CD4-positive, alpha-beta T cell (primary cell): ENCODE measurements around the gene SLC5A2. TPM values are rescaled to one million over a fixed set of nuclear protein-coding genes. Genes with fewer than 3 reads are reported as not detected.
"Not testable (repeated sequence)": the region's sequence is repeated elsewhere in the genome, so short reads cannot be mapped to it uniquely, and the experiment has no call there.

Experiments used
- ATAC-seq: fragments of 200-7000 bp; cut with Tn5 transposase; one replicate; pipeline ENCODE4 v1.10.0; 2022; ENCODE audit warnings: mild to moderate bottlenecking; ENCODE audit not compliant: poor library complexity
- CTCF ChIA-PET: fragments of 350-600 bp; sonication (Branson Sonifier 250); formaldehyde crosslinking; loops from one replicate; lab custom pipeline; 2021; ENCODE audit warnings: antibody characterized with exemption, inconsistent platforms; lab: Charles Lee
- POLR2A ChIA-PET: fragments of 350-600 bp; sonication (Branson Sonifier 250); formaldehyde crosslinking; loops from one replicate; lab custom pipeline; 2021; ENCODE audit warnings: antibody characterized with exemption, inconsistent platforms; lab: Charles Lee
- DNase-seq, 14 experiments: peaks; one replicate each; pipeline ENCODE4 v3.0.0-alpha.2; 2013 to 2020; ENCODE audit warnings: mixed read lengths in 2 of 14
- H3K27ac ChIP-seq, 2 donors: one replicate each; pipeline versions ENCODE4 v1.5.1 to v1.7.0; 2013; ENCODE audit warnings: low read length in 2 of 2, low read depth in 1 of 2, mild to moderate bottlenecking in 1 of 2
- H3K27me3 ChIP-seq, 2 experiments: 1 replicate in 1 of 2; 2 replicates in 1 of 2; pipeline versions ENCODE4 v1.6.1 to v1.7.0; 2013; ENCODE audit warnings: low read length in 2 of 2, control low read depth in 1 of 2, mild to moderate bottlenecking in 1 of 2, moderate library complexity in 1 of 2; ENCODE audit not compliant: insufficient read depth in 2 of 2, control insufficient read depth in 1 of 2
- H3K36me3 ChIP-seq: one replicate; pipeline ENCODE4 v1.6.1; 2013; ENCODE audit warnings: low read length, control low read depth; ENCODE audit not compliant: insufficient read depth
- H3K4me1 ChIP-seq: one replicate; pipeline ENCODE4 v1.6.1; 2013; ENCODE audit warnings: low read length, control low read depth; ENCODE audit not compliant: insufficient read depth
- H3K4me3 ChIP-seq: one replicate; pipeline ENCODE4 v1.5.1; 2013; ENCODE audit warnings: mild to moderate bottlenecking, low read length, moderate library complexity
- H3K9me3 ChIP-seq, 2 experiments: 1 replicate in 1 of 2; 2 replicates in 1 of 2; pipeline versions ENCODE4 v1.6.1 to v1.7.0; 2013; ENCODE audit warnings: low read length in 2 of 2, mild to moderate bottlenecking in 2 of 2, control low read depth in 1 of 2, moderate library complexity in 1 of 2; ENCODE audit not compliant: control insufficient read depth in 1 of 2, insufficient read depth in 1 of 2
- H3K27ac Mint-ChIP-seq: one replicate; pipeline ENCODE4 v1.8.0; 2020; ENCODE audit warnings: mixed read lengths
- H3K27me3 Mint-ChIP-seq: one replicate; pipeline ENCODE4 v1.8.0; 2021; ENCODE audit warnings: mixed read lengths
- H3K36me3 Mint-ChIP-seq: one replicate; pipeline ENCODE4 v1.8.0; 2021; ENCODE audit warnings: low read depth, mixed read lengths
- H3K4me1 Mint-ChIP-seq: one replicate; pipeline ENCODE4 v1.8.0; 2021; ENCODE audit warnings: low read depth, mixed read lengths
- H3K4me3 Mint-ChIP-seq: one replicate; pipeline ENCODE4 v1.8.0; 2020; ENCODE audit warnings: mild to moderate bottlenecking, mixed read lengths
- H3K9me3 Mint-ChIP-seq: one replicate; pipeline ENCODE4 v1.8.0; 2020; ENCODE audit warnings: mixed read lengths
- intact Hi-C, 2 experiments: fragments of 100-400 bp; cut with DNase I in 1 of 2; cut with micrococcal nuclease in 1 of 2; formaldehyde crosslinking; loops; one replicate each; pipeline versions ENCODE4 v1.15.1 to v1.9.0; 2023 to 2025; cut with DNase I, micrococcal nuclease
- total RNA-seq, 174 experiments: library from RNA in 2 of 174; stranded (reverse) in 2 of 174; gene quantifications; one replicate each; pipeline ENCODE4 v1.2.3 and lab custom pipeline; 2021 to 2026
- TF ChIP-seq, protein P1 (sequence below): fragments of 200-600 bp; IDR thresholded peaks from one replicate; pipeline ENCODE4 v1.8.0; 2022; ENCODE audit warnings: antibody characterized with exemption, mild to moderate bottlenecking

SLC5A2 gene
- total RNA-seq, 2 experiments from 2014 or later, result 4.1 to 5.3 TPM

DNA sequence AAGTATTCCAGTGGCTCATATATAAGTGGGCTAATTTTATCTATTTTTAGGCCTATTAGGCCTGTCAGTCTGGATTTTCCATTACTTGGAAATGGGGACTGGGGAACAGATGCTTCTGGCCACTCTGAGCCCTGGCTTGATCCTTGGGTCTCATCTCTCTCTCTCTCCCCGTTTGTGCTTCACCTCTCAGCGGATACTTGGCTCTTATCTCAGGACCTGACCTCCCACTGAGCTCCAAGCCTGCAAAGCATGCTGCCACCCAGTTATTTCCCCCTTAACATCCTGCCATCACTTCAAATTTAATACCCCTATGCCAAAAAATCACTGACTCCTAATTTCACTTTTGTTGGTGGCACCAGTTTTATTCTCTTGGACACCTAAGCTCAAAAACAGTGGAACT lies 44.5 kb upstream of the SLC5A2 start:
- Mint-ChIP-seq H3K4me1 (peaks cover 10% of the 10 kb centered on the region), H3K4me3 (no peak overlapping the region), H3K27ac (no peak overlapping the region), H3K9me3 (no peaks in the 10 kb centered on the region), H3K27me3 (no peaks in the 10 kb centered on the region), H3K36me3 (no peaks in the 10 kb centered on the region)
- intact Hi-C loops, result no loop called here
- TF ChIP-seq, protein P1, sequence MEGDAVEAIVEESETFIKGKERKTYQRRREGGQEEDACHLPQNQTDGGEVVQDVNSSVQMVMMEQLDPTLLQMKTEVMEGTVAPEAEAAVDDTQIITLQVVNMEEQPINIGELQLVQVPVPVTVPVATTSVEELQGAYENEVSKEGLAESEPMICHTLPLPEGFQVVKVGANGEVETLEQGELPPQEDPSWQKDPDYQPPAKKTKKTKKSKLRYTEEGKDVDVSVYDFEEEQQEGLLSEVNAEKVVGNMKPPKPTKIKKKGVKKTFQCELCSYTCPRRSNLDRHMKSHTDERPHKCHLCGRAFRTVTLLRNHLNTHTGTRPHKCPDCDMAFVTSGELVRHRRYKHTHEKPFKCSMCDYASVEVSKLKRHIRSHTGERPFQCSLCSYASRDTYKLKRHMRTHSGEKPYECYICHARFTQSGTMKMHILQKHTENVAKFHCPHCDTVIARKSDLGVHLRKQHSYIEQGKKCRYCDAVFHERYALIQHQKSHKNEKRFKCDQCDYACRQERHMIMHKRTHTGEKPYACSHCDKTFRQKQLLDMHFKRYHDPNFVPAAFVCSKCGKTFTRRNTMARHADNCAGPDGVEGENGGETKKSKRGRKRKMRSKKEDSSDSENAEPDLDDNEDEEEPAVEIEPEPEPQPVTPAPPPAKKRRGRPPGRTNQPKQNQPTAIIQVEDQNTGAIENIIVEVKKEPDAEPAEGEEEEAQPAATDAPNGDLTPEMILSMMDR, result no peak
- Histone ChIP-seq H3K4me3 (no peak overlapping the region), H3K27ac (no peak overlapping the region), H3K36me3 (no peaks in the 10 kb centered on the region), H3K9me3 (no peaks in the 10 kb centered on the region), H3K4me1 (peaks cover 14% of the 10 kb centered on the region), H3K27me3 (no peaks in the 10 kb centered on the region)
- no peak for ATAC-seq
- CTCF ChIA-PET, result no interaction called here
- DNase-seq, result no peak
- POLR2A ChIA-PET, result no interaction called here

DNA sequence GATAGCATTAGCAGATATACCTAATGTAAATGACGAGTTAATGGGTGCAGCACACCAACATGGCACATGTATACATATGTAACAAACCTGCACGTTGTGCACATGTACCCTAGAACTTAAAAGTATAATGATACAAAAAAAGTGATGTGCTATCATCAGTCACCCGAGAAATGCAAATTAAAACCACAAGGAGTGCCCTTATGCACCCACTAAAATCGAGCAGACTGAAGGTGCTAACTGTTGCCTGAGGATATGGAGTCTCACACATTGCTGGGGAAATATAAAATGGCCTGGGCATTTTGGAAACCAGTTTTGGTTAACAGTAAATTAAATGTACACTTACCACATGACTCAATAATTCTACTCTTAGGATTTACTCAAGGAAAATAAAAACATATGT lies 43.9 kb upstream of the SLC5A2 start:
- DNase-seq, H3K27ac Mint-ChIP-seq, H3K27me3 Mint-ChIP-seq, CTCF ChIA-PET, H3K27ac ChIP-seq, H3K4me3 ChIP-seq, H3K27me3 ChIP-seq, H3K36me3 ChIP-seq, H3K4me3 Mint-ChIP-seq, H3K9me3 ChIP-seq, ATAC-seq, H3K9me3 Mint-ChIP-seq, intact Hi-C loops, H3K36me3 Mint-ChIP-seq: not testable (repeated sequence)
- H3K4me1 Mint-ChIP-seq, result peaks cover 10% of the 10 kb centered on the region
- POLR2A ChIA-PET, result interaction anchor here (0.6 kb wide), 1 partner anchor 262 kb away, joined by 3 read pairs; no protein-coding TSS in a partner anchor
- H3K4me1 ChIP-seq, result peaks cover 14% of the 10 kb centered on the region

DNA sequence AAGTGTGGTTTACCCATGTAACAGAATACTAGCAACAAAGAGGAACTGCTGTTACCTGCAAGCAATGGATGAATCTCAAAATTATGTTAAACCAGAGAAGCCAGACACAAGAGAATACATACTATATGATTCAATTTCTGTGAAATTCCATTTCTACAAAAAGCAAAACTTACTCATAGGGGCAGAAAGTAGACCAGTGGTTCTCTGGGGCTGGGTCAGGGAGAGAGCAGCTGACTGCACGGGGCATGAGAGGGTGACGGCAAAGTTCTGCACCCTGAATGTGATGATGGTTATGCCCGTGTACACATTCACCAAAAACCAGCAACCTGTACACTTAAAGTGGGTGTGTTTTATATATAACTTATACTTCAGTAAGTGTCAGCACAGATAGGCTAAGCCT lies 43.4 kb upstream of the SLC5A2 start:
- Histone ChIP-seq H3K27ac (no peak overlapping the region), H3K4me1 (peaks cover 14% of the 10 kb centered on the region), H3K27me3 (no peaks in the 10 kb centered on the region), H3K36me3 (no peaks in the 10 kb centered on the region), H3K9me3 (no peaks in the 10 kb centered on the region), H3K4me3 (no peak overlapping the region)
- ChIA-PET CTCF (no interaction called here), POLR2A (interaction anchor here (0.6 kb wide), 1 partner anchor 262 kb away, joined by 3 read pairs; no protein-coding TSS in a partner anchor)
- no peaks in the 10 kb centered on the region for H3K27me3 Mint-ChIP-seq
- peaks cover 10% of the 10 kb centered on the region for H3K4me1 Mint-ChIP-seq
- intact Hi-C loops, result no loop called here
- no peaks in the 10 kb centered on the region for H3K9me3 Mint-ChIP-seq
- DNase-seq (no peak), ATAC-seq (no peak)
- H3K4me3 Mint-ChIP-seq, result no peak overlapping the region
- TF ChIP-seq, protein P1, result no peak
- no peaks in the 10 kb centered on the region for H3K36me3 Mint-ChIP-seq
- H3K27ac Mint-ChIP-seq, result no peak overlapping the region
